RKO (cell line): ENCODE results near the gene CRIP1.
A peak's percentile ranks its signal among the peaks of the same experiment; 100 is the strongest.

Experiments used
- DNase-seq: peaks from one replicate; pipeline ENCODE4 v3.0.0-alpha.2; 2016; ENCODE audit warnings: low spot score

Gene CRIP1

GRCh38 chr14:105480807-105481801, 5.6 kb upstream of the CRIP1 start:
- DNase-seq = peak; percentile 88

- DNase-seq = peak; percentile 97
Observed at GRCh38 chr14:105481886-105482457, 4.7 kb upstream of the CRIP1 start.

GRCh38 chr14:105482486-105483110, 4.1 kb upstream of the CRIP1 start:
- DNase-seq = no peak

GRCh38 chr14:105483300-105484068, 3.2 kb upstream of the CRIP1 start:
- no peak for DNase-seq

- DNase-seq = no peak
Observed at GRCh38 chr14:105484069-105484996, 2.4 kb upstream of the CRIP1 start.

- DNase-seq = no peak
Observed at GRCh38 chr14:105484997-105485393, 1.7 kb upstream of the CRIP1 start.

GRCh38 chr14:105485739-105486162, 935 bp upstream of the CRIP1 start:
- peak; percentile 32 for DNase-seq

GRCh38 chr14:105486974-105487448, 325 bp downstream of the CRIP1 start:
- no peak for DNase-seq

GRCh38 chr14:105487449-105487985, 831 bp downstream of the CRIP1 start:
- no peak for DNase-seq

GRCh38 chr14:105487986-105488777, 1.5 kb downstream of the CRIP1 start:
- DNase-seq = no peak

GRCh38 chr14:105488781-105489541, 2.3 kb downstream of the CRIP1 start:
- no peak for DNase-seq

GRCh38 chr14:105489542-105490266, 3.0 kb downstream of the CRIP1 start:
- peak; percentile 88 for DNase-seq

- DNase-seq = no peak
Observed at GRCh38 chr14:105490267-105490571, 3.5 kb downstream of the CRIP1 start.

- peak; percentile 100 for DNase-seq
Observed at GRCh38 chr14:105490572-105491365, 4.1 kb downstream of the CRIP1 start, which contains the start of gene TEDC1. Gene TEDC1 (plus strand): TSS chr14:105491246. CDS start chr14:105491376, 130 bp downstream.

GRCh38 chr14:105491366-105491973, 4.8 kb downstream of the CRIP1 start:
- peak; percentile 72 for DNase-seq

GRCh38 chr14:105492031-105492970, 5.6 kb downstream of the CRIP1 start:
- DNase-seq = no peak
